ENCODE measurements around the gene PRTG. TPM values are rescaled to one million over a fixed set of nuclear protein-coding genes. Genes with fewer than 3 reads are reported as not detected.

Gene PRTG
- total RNA-seq, 1 donor from 2014 or later, result not detected

DNA sequence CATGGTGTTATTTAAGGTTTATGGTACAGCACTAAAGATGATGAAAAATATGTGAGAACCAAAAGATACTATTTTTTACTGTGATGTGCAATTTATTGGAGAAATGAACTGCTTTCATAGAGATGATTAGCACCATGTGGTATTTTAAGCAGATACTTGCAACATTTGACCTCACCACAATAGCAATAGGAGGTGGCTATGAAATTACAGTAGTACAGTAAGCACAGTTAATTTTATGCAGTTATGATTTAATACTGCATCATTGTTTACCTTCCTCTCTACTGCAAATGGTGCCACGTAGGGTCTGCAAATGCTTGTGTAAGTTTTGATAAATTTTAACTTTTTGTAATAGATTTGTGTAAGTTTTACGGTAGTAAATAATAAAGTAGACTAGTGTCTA lies 168.9 kb downstream of the PRTG start:
- intact Hi-C loops (cut with micrococcal nuclease), result no loop called here
- Mint-ChIP-seq H3K36me3 (ENCODE audit: low read depth) (no peaks in the 10 kb centered on the region), H3K27me3 (peaks cover 7% of the 10 kb centered on the region), H3K4me3 (no peak overlapping the region), H3K4me1 (no peaks in the 10 kb centered on the region), H3K27ac (no peak overlapping the region), H3K9me3 (peaks cover 4% of the 10 kb centered on the region)
- DNase-seq, result no peak

DNA sequence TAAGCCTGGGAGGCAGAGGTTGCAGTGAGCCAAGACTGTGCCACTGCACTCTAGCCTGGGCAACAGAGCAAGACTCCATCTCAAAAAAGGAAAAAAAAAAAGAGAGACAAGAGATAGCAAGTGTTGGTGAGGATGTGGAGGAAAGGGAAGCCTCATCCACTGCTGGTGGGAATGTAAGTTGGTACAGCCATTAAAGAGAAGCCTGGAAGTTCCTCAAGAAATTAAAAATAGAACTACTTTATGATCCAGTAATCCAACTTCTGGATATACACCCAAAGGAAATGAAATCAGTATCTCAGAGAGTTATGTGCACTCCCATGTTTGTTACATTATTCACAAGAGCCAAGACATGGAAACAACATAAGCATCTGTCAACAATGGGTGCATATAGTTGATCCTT lies 169.7 kb downstream of the PRTG start:
- Mint-ChIP-seq H3K4me3 (no peak overlapping the region), H3K36me3 (ENCODE audit: low read depth) (no peaks in the 10 kb centered on the region), H3K27ac (no peak overlapping the region), H3K9me3 (peaks cover 4% of the 10 kb centered on the region), H3K4me1 (no peaks in the 10 kb centered on the region), H3K27me3 (peaks cover 7% of the 10 kb centered on the region)
- intact Hi-C loops (cut with micrococcal nuclease), result no loop called here
- DNase-seq, result no peak

DNA sequence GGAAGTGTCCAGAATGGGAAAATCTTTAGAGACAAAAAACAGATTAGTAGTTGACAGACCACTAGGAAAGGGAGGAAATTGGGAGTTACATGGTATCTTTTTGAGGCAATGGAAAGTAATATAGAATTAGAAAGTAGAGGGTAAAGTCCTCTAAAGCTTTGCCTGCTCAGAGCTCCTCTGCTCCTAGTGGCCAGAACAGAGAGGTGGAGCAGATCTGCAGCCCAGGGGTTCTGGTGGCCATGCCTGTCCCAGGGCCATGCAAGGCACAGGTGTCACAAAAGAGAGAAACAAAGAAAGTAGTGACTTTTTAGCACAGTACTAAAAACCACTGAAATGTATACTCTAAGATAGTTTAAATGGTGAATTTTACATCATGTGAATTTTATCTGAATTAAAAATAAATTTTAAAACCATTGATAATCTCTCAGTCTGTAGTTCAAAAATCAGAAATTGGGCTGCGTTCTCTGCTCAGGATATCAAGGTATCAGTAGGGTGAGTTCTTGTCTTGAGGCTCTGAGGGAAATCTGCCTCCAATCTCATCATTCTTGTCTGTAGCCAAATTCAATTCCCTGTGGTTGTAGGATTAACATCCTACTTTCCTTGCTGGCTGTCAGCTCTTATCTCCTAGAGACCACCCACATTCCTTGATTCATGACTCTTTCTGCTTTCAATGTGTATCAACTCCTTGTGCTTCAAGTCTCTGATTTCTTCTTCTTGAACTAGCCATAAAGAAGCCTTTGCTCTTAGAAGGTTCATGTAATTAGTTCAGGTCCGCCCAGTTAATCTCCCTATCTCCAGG lies 178.4 kb downstream of the PRTG start:
- Mint-ChIP-seq H3K4me3 (no peak overlapping the region), H3K4me1 (no peaks in the 10 kb centered on the region), H3K27ac (no peak overlapping the region), H3K36me3 (ENCODE audit: low read depth) (no peaks in the 10 kb centered on the region), H3K9me3 (peaks cover 11% of the 10 kb centered on the region), H3K27me3 (peaks cover 11% of the 10 kb centered on the region)
- intact Hi-C loops (cut with micrococcal nuclease), result no loop called here
- DNase-seq, result no peak

DNA sequence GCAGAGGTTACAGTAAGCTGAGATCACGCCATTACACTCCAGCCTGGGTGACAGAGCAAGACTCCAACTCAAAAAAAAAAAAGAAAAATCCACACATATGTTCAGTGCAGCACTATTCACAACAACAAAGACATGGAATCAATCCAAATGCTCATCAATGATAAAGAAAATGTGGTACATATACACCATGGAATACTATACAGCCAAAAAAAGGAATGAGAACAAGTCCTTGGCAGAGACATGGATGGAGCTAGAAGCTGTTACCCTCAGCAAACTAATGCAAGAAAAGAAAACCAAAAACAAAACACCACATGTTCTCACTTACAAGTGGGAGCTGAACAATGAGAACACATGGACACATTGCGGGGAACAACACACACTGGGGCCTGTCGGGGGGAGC lies 180.4 kb downstream of the PRTG start:
- Mint-ChIP-seq H3K27ac (no peak overlapping the region), H3K36me3 (ENCODE audit: low read depth) (no peaks in the 10 kb centered on the region), H3K4me1 (no peaks in the 10 kb centered on the region), H3K27me3 (peaks cover 2% of the 10 kb centered on the region), H3K9me3 (peaks cover 11% of the 10 kb centered on the region), H3K4me3 (no peak overlapping the region)
- DNase-seq, result no peak
- intact Hi-C loops (cut with micrococcal nuclease), result no loop called here

Other genes with a start within 250 kb of the PRTG start
- gene DNAAF4, start 234.9 kb downstream of the PRTG start, total RNA-seq, result 0.26 TPM in 1 of 2 replicates, not detected in the other
- not detected in 2 replicates for gene PYGO1, start 154.8 kb downstream of the PRTG start, total RNA-seq

Measured in activated CD4-positive, alpha-beta T cell treated with anti-CD3 and anti-CD28 coated beads, Interleukin-2, amount 10 ng/mL, durations not matched to agents 24 days and 14 days (primary cell).